ENCODE measurements around the gene CSF3R.

Gene CSF3R

GRCh38 chr1:36455386-36455785, 27.3 kb downstream of the CSF3R start:
- no peak for DNase-seq

GRCh38 chr1:36453600-36454388, 28.9 kb downstream of the CSF3R start:
- DNase-seq = no peak

GRCh38 chr1:36453051-36453450, 29.7 kb downstream of the CSF3R start:
- DNase-seq = no peak

GRCh38 chr1:36450919-36451305, 31.8 kb downstream of the CSF3R start:
- DNase-seq = no peak

- DNase-seq = peak; percentile 99
Observed at GRCh38 chr1:36450270-36450918, 32.3 kb downstream of the CSF3R start, which contains the start of gene OSCP1. OSCP1 (minus strand) TSS chr1:36450451; CDS start chr1:36450369, 82 bp downstream.

- DNase-seq = no peak
Observed at GRCh38 chr1:36448530-36449056, 34.1 kb downstream of the CSF3R start.

GRCh38 chr1:36447450-36447849, 35.3 kb downstream of the CSF3R start:
- no peak for DNase-seq

GRCh38 chr1:36446746-36447145, 36.0 kb downstream of the CSF3R start:
- no peak for DNase-seq

- DNase-seq = peak; percentile 50
Observed at GRCh38 chr1:36446271-36446670, 36.4 kb downstream of the CSF3R start.

- no peak for DNase-seq
Observed at GRCh38 chr1:36443297-36443696, 39.4 kb downstream of the CSF3R start.

- no peak for DNase-seq
Observed at GRCh38 chr1:36442337-36442736, 40.4 kb downstream of the CSF3R start.

- peak; percentile 19 for DNase-seq
Observed at GRCh38 chr1:36440646-36441045, 42.1 kb downstream of the CSF3R start.

GRCh38 chr1:36440044-36440443, 42.7 kb downstream of the CSF3R start:
- no peak for DNase-seq

- DNase-seq = no peak
Observed at GRCh38 chr1:36438715-36439114, 44.0 kb downstream of the CSF3R start.

GRCh38 chr1:36436821-36437220, 45.9 kb downstream of the CSF3R start:
- DNase-seq = no peak

GRCh38 chr1:36433102-36433501, 49.6 kb downstream of the CSF3R start:
- DNase-seq = no peak

- DNase-seq = no peak
Observed at GRCh38 chr1:36432616-36433015, 50.1 kb downstream of the CSF3R start.

GRCh38 chr1:36425791-36426190, 56.9 kb downstream of the CSF3R start:
- DNase-seq = no peak

- no peak for DNase-seq
Observed at GRCh38 chr1:36421649-36422048, 61.1 kb downstream of the CSF3R start.

GRCh38 chr1:36420836-36421317, 61.8 kb downstream of the CSF3R start:
- DNase-seq = peak; percentile 93

- DNase-seq = no peak
Observed at GRCh38 chr1:36420409-36420808, 62.3 kb downstream of the CSF3R start.

- no peak for DNase-seq
Observed at GRCh38 chr1:36419569-36419968, 63.1 kb downstream of the CSF3R start.

- DNase-seq = no peak
Observed at GRCh38 chr1:36419140-36419539, 63.6 kb downstream of the CSF3R start.

- no peak for DNase-seq
Observed at GRCh38 chr1:36417931-36418330, 64.8 kb downstream of the CSF3R start.

All from eye (tissue), 1 donor.